ENCODE measurements around the gene RIN1. TPM values are rescaled to one million over a fixed set of nuclear protein-coding genes. Genes with fewer than 3 reads are reported as not detected.

RIN1 gene
- polyA plus RNA-seq, 1 donor (not counting 4 experiments of a cell fraction or from before 2014, with no cell fraction given): 10.6 TPM

GRCh38 chr11:66318600-66318970 lies 17.6 kb downstream of the RIN1 start:
- DNase-seq (ENCODE audit: low read depth, low spot score) (no peak), FAIRE-seq (no peak)
- H3K27me3 ChIP-seq (ENCODE audit: control insufficient read depth, extremely low read depth, insufficient read depth, low read length): peaks cover 11% of the 10 kb centered on the region
- no peaks in the 10 kb centered on the region for H3K9me1 ChIP-seq (ENCODE audit: control insufficient read depth, extremely low read depth, insufficient read depth, low read length)
- H3K4me2 ChIP-seq (ENCODE audit: control insufficient read depth, extremely low read depth, insufficient read depth, low read depth, low read length): no peak overlapping the region
- H3K9ac ChIP-seq (ENCODE audit: control insufficient read depth, extremely low read depth, insufficient read depth, low read length): no peak overlapping the region
- H2AFZ ChIP-seq (ENCODE audit: control insufficient read depth, low read length): no peak overlapping the region
- no peaks in the 10 kb centered on the region for H3K79me2 ChIP-seq (ENCODE audit: control insufficient read depth, insufficient read depth, low read length)
- no peak overlapping the region for H3K4me3 ChIP-seq (ENCODE audit: control insufficient read depth in 2 of 3, extremely low read depth in 1 of 3, insufficient read depth in 2 of 3, low read depth in 1 of 3, low read length in 3 of 3)
- dilution Hi-C loops (cut with MboI; ENCODE audit: extremely low pct_ligation_motif_present, low sequenced_read_pairs): no loop called here
- H4K20me1 ChIP-seq (ENCODE audit: control insufficient read depth, extremely low read depth, insufficient read depth, low read length): no peaks in the 10 kb centered on the region
- H3K4me1 ChIP-seq (ENCODE audit: control insufficient read depth, extremely low read depth, insufficient read depth, low read length): peaks cover 13% of the 10 kb centered on the region
- H3K9me3 ChIP-seq (ENCODE audit: control insufficient read depth, low read depth, low read length): no peaks in the 10 kb centered on the region
- no peak overlapping the region for H3K27ac ChIP-seq (ENCODE audit: control insufficient read depth, insufficient read depth, low read length)
- no peaks in the 10 kb centered on the region for H3K36me3 ChIP-seq (ENCODE audit: control insufficient read depth in 2 of 2, extremely low read depth in 1 of 2, insufficient read depth in 2 of 2, low read length in 2 of 2)
- no peak for TF ChIP-seq EZH2 (IDR thresholded peaks at IDR 0.05; ENCODE audit: low read length)
- no peak for TF ChIP-seq CTCF (optimal IDR thresholded peaks at IDR 0.05 in 1 of 3, IDR thresholded peaks at IDR 0.05 in 1 of 3, conservative IDR thresholded peaks at IDR 0.05 in 1 of 3; ENCODE audit: extremely low read depth in 1 of 3, insufficient read depth in 2 of 3, low read length in 3 of 3)

GRCh38 chr11:66317723-66318599 lies 18.3 kb downstream of the RIN1 start:
- H4K20me1 ChIP-seq (ENCODE audit: control insufficient read depth, extremely low read depth, insufficient read depth, low read length): no peaks in the 10 kb centered on the region
- peak overlapping the region; percentile 22 for H3K4me2 ChIP-seq (ENCODE audit: control insufficient read depth, extremely low read depth, insufficient read depth, low read depth, low read length)
- dilution Hi-C loops (cut with MboI; ENCODE audit: extremely low pct_ligation_motif_present, low sequenced_read_pairs): no loop called here
- no peak overlapping the region for H3K4me3 ChIP-seq (ENCODE audit: control insufficient read depth in 2 of 3, extremely low read depth in 1 of 3, insufficient read depth in 2 of 3, low read depth in 1 of 3, low read length in 3 of 3)
- peaks cover 13% of the 10 kb centered on the region for H3K4me1 ChIP-seq (ENCODE audit: control insufficient read depth, extremely low read depth, insufficient read depth, low read length)
- peaks cover 11% of the 10 kb centered on the region for H3K27me3 ChIP-seq (ENCODE audit: control insufficient read depth, extremely low read depth, insufficient read depth, low read length)
- no peak overlapping the region for H3K27ac ChIP-seq (ENCODE audit: control insufficient read depth, insufficient read depth, low read length)
- no peak overlapping the region for H3K9ac ChIP-seq (ENCODE audit: control insufficient read depth, extremely low read depth, insufficient read depth, low read length)
- no peak for TF ChIP-seq CTCF (optimal IDR thresholded peaks at IDR 0.05 in 1 of 3, IDR thresholded peaks at IDR 0.05 in 1 of 3, conservative IDR thresholded peaks at IDR 0.05 in 1 of 3; ENCODE audit: extremely low read depth in 1 of 3, insufficient read depth in 2 of 3, low read length in 3 of 3)
- TF ChIP-seq EZH2 (IDR thresholded peaks at IDR 0.05; ENCODE audit: low read length): no peak
- no peaks in the 10 kb centered on the region for H3K36me3 ChIP-seq (ENCODE audit: control insufficient read depth in 2 of 2, extremely low read depth in 1 of 2, insufficient read depth in 2 of 2, low read length in 2 of 2)
- H3K79me2 ChIP-seq (ENCODE audit: control insufficient read depth, insufficient read depth, low read length): no peaks in the 10 kb centered on the region
- H2AFZ ChIP-seq (ENCODE audit: control insufficient read depth, low read length): no peak overlapping the region
- H3K9me1 ChIP-seq (ENCODE audit: control insufficient read depth, extremely low read depth, insufficient read depth, low read length): no peaks in the 10 kb centered on the region
- DNase-seq (ENCODE audit: low read depth, low spot score): no peak
- FAIRE-seq: peak; percentile 77
- H3K9me3 ChIP-seq (ENCODE audit: control insufficient read depth, low read depth, low read length): no peaks in the 10 kb centered on the region

Data from keratinocyte (primary cell).